HepG2 (cell line): Measurements from ENCODE around the gene NOL12. TPM values are rescaled to one million over a fixed set of nuclear protein-coding genes. Genes with fewer than 3 reads are reported as not detected.

ENCODE experiments used
- ATAC-seq: fragments of 200-7000 bp; cut with Tn5 transposase; 3 replicates; pipeline ENCODE4 v1.9.1; 2020; ENCODE audit warnings: mild to moderate bottlenecking, moderate library complexity
- BruUV-seq: library from RNA; stranded (reverse); fragments of 400-500 nt; replicated peaks from 2 replicates; lab custom pipeline; 2021; lab: Mats Ljungman, UMichigan
- CTCF ChIA-PET: fragments of 300-600 bp; formaldehyde crosslinking; extraction: SDS; loops from one replicate; lab custom pipeline; 2021; ENCODE audit warnings: low total read pairs, inconsistent platforms, low intra/inter-chr PET ratio; lab: Yijun Ruan, JAX
- POLR2A ChIA-PET: fragments of 350-600 bp; sonication (Branson Sonifier 250); formaldehyde crosslinking; loops from one replicate; lab custom pipeline; 2020; ENCODE audit warnings: antibody characterized with exemption, inconsistent platforms; lab: Yijun Ruan, JAX
- DNase-seq: peaks from one replicate; pipeline ENCODE4 v3.0.0-alpha.2; 2015; ENCODE audit warnings: low spot score
- FAIRE-seq: peaks from 3 replicates; lab custom pipeline; 2011; peaks lifted over from hg19 to GRCh38; lab: Jason Lieb, UNC
- H2AFZ ChIP-seq: one replicate; pipeline ENCODE4 v1.6.1; 2011; ENCODE audit warnings: low read length, inconsistent platforms
- H3K27ac ChIP-seq: fragments of 300-600 bp; 3 replicates; pipeline ENCODE4 v1.8.0; 2011; ENCODE audit warnings: mixed run types, mild to moderate bottlenecking, mixed read lengths, low read length, inconsistent platforms; ENCODE audit not compliant: insufficient read depth; ENCODE audit errors: extremely low read length
- H3K27me3 ChIP-seq, 2 experiments: fragments of 200-600 bp in 1 of 2; 2 replicates in 1 of 2; 3 replicates in 1 of 2; pipeline versions ENCODE4 v1.6.0 to v1.8.0; 2011; ENCODE audit warnings: low read length in 2 of 2, mild to moderate bottlenecking in 2 of 2, moderate library complexity in 2 of 2, inconsistent platforms in 1 of 2; ENCODE audit not compliant: insufficient read depth in 2 of 2, control insufficient read depth in 1 of 2
- H3K36me3 ChIP-seq, 2 experiments: fragments of 200-600 bp in 1 of 2; replicated peaks in 1 of 2; 2 replicates in 1 of 2; 3 replicates in 1 of 2; pipeline versions ENCODE4 v1.5.1 to v1.8.0; 2011; ENCODE audit warnings: low read length in 2 of 2, inconsistent platforms in 1 of 2; ENCODE audit not compliant: insufficient read depth in 2 of 2, control insufficient read depth in 1 of 2
- H3K4me1 ChIP-seq: 2 replicates; pipeline ENCODE4 v1.5.1; 2012; ENCODE audit warnings: low read length, inconsistent platforms; ENCODE audit not compliant: insufficient read depth
- H3K4me2 ChIP-seq: 2 replicates; pipeline ENCODE4 v1.6.0; 2011; ENCODE audit warnings: low read depth, low read length, inconsistent platforms
- H3K4me3 ChIP-seq, 3 experiments: fragments of 200-600 bp in 1 of 3; sonication (generic), shearing (Covaris generic) in 1 of 3; replicated peaks in 1 of 3; 2 replicates each; pipeline ENCODE4 v1.5.1; 2011 to 2016; ENCODE audit warnings: low read length in 3 of 3, inconsistent platforms in 2 of 3, low read depth in 2 of 3, mild to moderate bottlenecking in 2 of 3, control low read depth in 1 of 3, mixed read lengths in 1 of 3; ENCODE audit not compliant: insufficient read depth in 1 of 3
- H3K79me2 ChIP-seq: one replicate; pipeline ENCODE4 v1.6.1; 2011; ENCODE audit warnings: low read length, inconsistent platforms; ENCODE audit not compliant: insufficient read depth
- H3K9ac ChIP-seq: 2 replicates; pipeline ENCODE4 v1.6.0; 2011; ENCODE audit warnings: mild to moderate bottlenecking, low read depth, low read length, inconsistent platforms; ENCODE audit not compliant: insufficient read depth
- H3K9me3 ChIP-seq: 2 replicates; pipeline ENCODE4 v1.5.1; 2012; ENCODE audit warnings: mild to moderate bottlenecking, low read length
- H4K20me1 ChIP-seq: 2 replicates; pipeline ENCODE4 v1.6.0; 2011; ENCODE audit warnings: inconsistent platforms, mild to moderate bottlenecking, low read length, moderate library complexity; ENCODE audit not compliant: insufficient read depth
- ARID5B ChIP-seq: IDR thresholded peaks from 2 replicates; pipeline ENCODE4 v1.4.0; 2020; ENCODE audit warnings: mild to moderate bottlenecking, missing genetic modification reagents
- ELF4 ChIP-seq: sonication (generic); formaldehyde crosslinking; IDR thresholded peaks from 2 replicates; pipeline ENCODE4 v1.5.0; 2020; ENCODE audit warnings: missing genetic modification reagents, mild to moderate bottlenecking, moderate library complexity, borderline replicate concordance
- MXD1 ChIP-seq: sonication (generic); formaldehyde crosslinking; IDR thresholded peaks from 2 replicates; pipeline ENCODE4 v1.4.0; 2020; ENCODE audit warnings: mild to moderate bottlenecking, missing genetic modification reagents
- PHB2 ChIP-seq: fragments of 450-650 bp; IDR thresholded peaks from 2 replicates; pipeline ENCODE4 v1.6.1; 2018; ENCODE audit not compliant: partially characterized antibody
- RAD21 ChIP-seq: fragments of 450-650 bp; formaldehyde crosslinking; IDR thresholded peaks from 2 replicates; pipeline ENCODE4 v1.5.0; 2020; ENCODE audit warnings: mild to moderate bottlenecking
- REL ChIP-seq: sonication (generic); formaldehyde crosslinking; conservative IDR thresholded peaks from 2 replicates; pipeline ENCODE4 v1.8.0; 2022; ENCODE audit warnings: mild to moderate bottlenecking, missing genetic modification reagents, moderate library complexity
- SPEN ChIP-seq: sonication (generic); formaldehyde crosslinking; IDR thresholded peaks from 2 replicates; pipeline ENCODE4 v1.5.1; 2020; ENCODE audit warnings: low read depth, mild to moderate bottlenecking, missing genetic modification reagents
- TBX3 ChIP-seq: fragments of 450-650 bp; IDR thresholded peaks from 2 replicates; pipeline ENCODE4 v1.6.1; 2017; ENCODE audit warnings: antibody characterized with exemption, mild to moderate bottlenecking, inconsistent platforms, borderline replicate concordance
- ZNF605 ChIP-seq: sonication (generic); formaldehyde crosslinking; IDR thresholded peaks from 2 replicates; pipeline ENCODE4 v1.8.0; 2022; ENCODE audit warnings: mild to moderate bottlenecking, missing genetic modification reagents
- ZNF670 ChIP-seq: sonication (generic); formaldehyde crosslinking; IDR thresholded peaks from 2 replicates; pipeline ENCODE4 v1.8.0; 2022; ENCODE audit warnings: mild to moderate bottlenecking, missing genetic modification reagents, borderline replicate concordance
- ZNF770 ChIP-seq: sonication (generic); formaldehyde crosslinking; IDR thresholded peaks from 2 replicates; pipeline ENCODE4 v1.5.0; 2020; ENCODE audit warnings: mild to moderate bottlenecking, missing genetic modification reagents
- ZNF773 ChIP-seq: sonication (generic); formaldehyde crosslinking; IDR thresholded peaks from 2 replicates; pipeline ENCODE4 v1.4.0; 2020; ENCODE audit warnings: missing genetic modification reagents, borderline replicate concordance
- ZSCAN30 ChIP-seq: sonication (generic); formaldehyde crosslinking; IDR thresholded peaks from 2 replicates; pipeline ENCODE4 v1.5.0; 2020; ENCODE audit warnings: mild to moderate bottlenecking, missing genetic modification reagents
- WGBS: methylation state at CpG from one replicate; pipeline ENCODE4 v1.1.6; 2017; ENCODE audit warnings: low lambda C conversion rate; 5-methylcytosine and 5-hydroxymethylcytosine counted together
- in situ Hi-C: cut with HindIII; loops from 2 replicates; pipeline ENCODE4 v1.10.0; 2017; ENCODE audit warnings: low pct_unique_long_range_greater_than_20kb; ENCODE audit not compliant: extremely low pct_ligation_motif_present
- intact Hi-C: fragments of 100-400 bp; cut with micrococcal nuclease; formaldehyde crosslinking; loops from one replicate; pipeline ENCODE4 v1.10.0; 2022; ENCODE audit not compliant: unreplicated experiment
- polyA plus RNA-seq, 8 experiments: library from polyadenylated mRNA; depleted of rRNA in 3 of 8; stranded (reverse) in 7 of 8; unstranded in 1 of 8; fragments of >200 nt; fragmentation: Illumina TruSeq in 4 of 8; extraction: Trizol in 4 of 8; gene quantifications; 2 replicates each; pipeline versions ENCODE4 v1.2.1 to v1.2.3, GENCODE V29; 2011 to 2016; ENCODE audit warnings: low read depth in 4 of 8, missing spikeins in 1 of 8, mixed read lengths in 1 of 8; ENCODE audit not compliant: insufficient read depth in 1 of 8
- total RNA-seq, 5 experiments: library from RNA; depleted of rRNA; stranded (reverse); fragments of >200 nt; fragmentation: Illumina TruSeq; extraction: Trizol; gene quantifications; 2 replicates each; pipeline ENCODE4 v1.2.3, GENCODE V29; 2016; ENCODE audit warnings: low read depth in 1 of 5
- TF ChIP-seq, protein P1 (sequence below): sonication (generic); formaldehyde crosslinking; IDR thresholded peaks from 2 replicates; pipeline ENCODE4 v1.8.0; 2022; ENCODE audit warnings: mild to moderate bottlenecking, missing genetic modification reagents, borderline replicate concordance

NOL12 gene
- total and polyA plus RNA-seq, 2 of the 13 experiments (the other 11 are each of a cell fraction or from before 2014, with no cell fraction given): 14.3 to 31.4 TPM

DNA sequence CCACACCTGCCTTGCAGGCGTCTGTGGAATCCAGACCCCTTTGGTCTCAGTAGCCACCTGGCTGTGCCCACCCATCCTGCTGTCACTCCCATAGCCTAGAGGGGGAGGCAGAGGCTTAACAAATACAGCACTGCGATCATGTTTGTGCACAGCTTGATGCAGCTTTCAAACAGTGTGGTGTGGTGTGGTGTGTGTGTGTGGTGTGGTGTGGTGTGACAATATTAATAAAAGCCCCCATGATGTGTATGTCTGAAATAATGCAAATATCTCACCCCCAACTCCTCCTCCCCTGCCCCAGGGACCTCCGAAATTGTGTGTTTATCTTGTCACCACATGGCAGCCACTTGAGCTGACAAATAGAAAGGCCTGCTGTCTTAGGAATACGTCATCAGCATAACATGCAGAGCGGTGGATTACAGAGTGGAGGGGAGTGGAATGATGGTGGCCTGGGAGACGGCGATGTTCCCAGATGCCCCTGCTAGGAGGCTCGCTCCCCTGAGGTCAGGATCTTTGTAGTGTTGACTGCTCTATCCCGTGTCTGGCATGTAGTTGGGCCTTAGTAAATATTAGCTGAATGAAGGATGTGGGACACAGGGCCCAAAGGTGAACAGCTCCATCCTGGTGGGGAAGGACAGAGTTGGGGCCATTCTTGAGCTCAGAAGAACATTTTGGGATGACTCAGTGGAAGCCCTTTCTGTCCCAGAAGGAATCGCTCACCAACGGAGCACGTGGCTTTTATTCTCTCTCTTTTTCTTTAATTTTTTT, 24.8 kb upstream of the NOL12 start:
- no peaks in the 10 kb centered on the region; a peak in 1 of 5 replicates for H3K27me3 ChIP-seq
- WGBS: 4% methylated on average over 12 of the region's 12 CpGs
- peaks cover 59% of the 10 kb centered on the region for H4K20me1 ChIP-seq
- H3K36me3 ChIP-seq: peaks cover 13 to 22% of the 10 kb centered on the region in 2 experiments
- peaks cover 65% of the 10 kb centered on the region for H3K79me2 ChIP-seq
- H3K4me3 ChIP-seq: peak overlapping the region; percentile 75 to 97 (median 94)
- intact Hi-C loops (loop anchor here (1.0 kb wide), 2 partner anchors 16 to 20 kb away; no protein-coding TSS in a partner anchor), in situ Hi-C loops (no loop called here)
- no peak overlapping the region for H2AFZ ChIP-seq
- peak overlapping the region; percentile 92 for H3K9ac ChIP-seq
- H3K4me1 ChIP-seq: peaks cover 64% of the 10 kb centered on the region
- CTCF ChIA-PET: interaction anchor here (1.9 kb wide), 1 partner anchor 21 kb away, joined by 7 read pairs; no protein-coding TSS in a partner anchor
- H3K4me2 ChIP-seq: peak overlapping the region; percentile 94
- peak; percentile 90 for DNase-seq
- H3K9me3 ChIP-seq: no peaks in the 10 kb centered on the region
- peak overlapping the region; percentile 93 for H3K27ac ChIP-seq
- peak; percentile 94 for FAIRE-seq
- ATAC-seq: peak; percentile 46
- POLR2A ChIA-PET: interaction anchor here (0.6 to 11.2 kb wide), 24 partner anchors 10 to 514 kb away, joined by 3 to 242 read pairs (median 4); partner anchors contain the start of genes CDC42EP1, GCAT, GGA1 and LGALS1
- BruUV-seq: no TSS peak
- TF ChIP-seq, protein P1, sequence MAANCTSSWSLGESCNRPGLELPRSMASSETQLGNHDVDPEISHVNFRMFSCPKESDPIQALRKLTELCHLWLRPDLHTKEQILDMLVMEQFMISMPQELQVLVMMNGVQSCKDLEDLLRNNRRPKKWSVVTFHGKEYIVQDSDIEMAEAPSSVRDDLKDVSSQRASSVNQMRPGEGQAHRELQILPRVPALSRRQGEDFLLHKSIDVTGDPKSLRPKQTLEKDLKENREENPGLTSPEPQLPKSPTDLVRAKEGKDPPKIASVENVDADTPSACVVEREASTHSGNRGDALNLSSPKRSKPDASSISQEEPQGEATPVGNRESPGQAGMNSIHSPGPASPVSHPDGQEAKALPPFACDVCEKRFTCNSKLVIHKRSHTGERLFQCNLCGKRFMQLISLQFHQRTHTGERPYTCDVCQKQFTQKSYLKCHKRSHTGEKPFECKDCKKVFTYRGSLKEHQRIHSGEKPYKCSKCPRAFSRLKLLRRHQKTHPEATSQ (CRISPR knock-in tag): no peak
- no peak for TF ChIP-seq ZSCAN30 (CRISPR knock-in tag)
- no peak for TF ChIP-seq ELF4 (CRISPR knock-in tag)
- TF ChIP-seq ZNF770 (CRISPR knock-in tag): peak; percentile 37; the same call in 1 of the 2 replicates
- no peak for TF ChIP-seq REL (CRISPR knock-in tag)
- no peak; the same call in 1 of the 2 replicates for TF ChIP-seq TBX3
- peak; percentile 66; the same call in 1 of the 2 replicates for TF ChIP-seq RAD21 (CRISPR knock-in tag)
- no peak for TF ChIP-seq PHB2
- TF ChIP-seq MXD1 (CRISPR knock-in tag): no peak
- peak; percentile 57; the same call in 1 of the 2 replicates for TF ChIP-seq ARID5B
- TF ChIP-seq SPEN (CRISPR knock-in tag): peak; percentile 59; the same call in 1 of the 2 replicates
- peak; percentile 67; the same call in 1 of the 2 replicates for TF ChIP-seq ZNF670 (CRISPR knock-in tag)
- TF ChIP-seq ZNF773 (CRISPR knock-in tag): no peak
- no peak; the same call in 1 of the 2 replicates for TF ChIP-seq ZNF605 (CRISPR knock-in tag)
